Stimulated activated naive CD8-positive, alpha-beta T cell treated with anti-CD3 and anti-CD28 coated beads, Interleukin-15, Interleukin-2, amounts not matched to agents 100 U/mL and 50 U/mL, for 24 hours (primary cell): ENCODE measurements around the gene HBG2.
"Not testable (repeated sequence)": the region's sequence is repeated elsewhere in the genome, so short reads cannot be mapped to it uniquely, and the experiment has no call there.

ENCODE experiments used
- ATAC-seq: fragments of 150-1000 bp; cut with Tn5 transposase; one replicate; pipeline ENCODE4 v1.10.0; 2021
- DNase-seq: peaks from one replicate; pipeline ENCODE4 v3.0.0; 2021

The HBG2 gene

GRCh38 chr11:5254646-5255413 lies at the start of gene HBG2:
Gene HBG2 (minus strand): TSS chr11:5254781. CDS start chr11:5254728, 53 bp downstream.
- not testable (repeated sequence) for ATAC-seq, DNase-seq

GRCh38 chr11:5304046-5304445 lies 49.5 kb upstream of the HBG2 start:
- DNase-seq, result no peak
- no peak for ATAC-seq

GRCh38 chr11:5303626-5304025 lies 49.0 kb upstream of the HBG2 start:
- no peak for ATAC-seq
- DNase-seq, result no peak

GRCh38 chr11:5301846-5302245 lies 47.3 kb upstream of the HBG2 start, which contains the start of gene OR51B4:
Gene OR51B4 (minus strand): TSS chr11:5301946. CDS start chr11:5301946, 0 bp downstream.
- ATAC-seq (no peak), DNase-seq (no peak)

GRCh38 chr11:5300251-5300650 lies 45.7 kb upstream of the HBG2 start:
- ATAC-seq (no peak), DNase-seq (no peak)

- DNase-seq (no peak), ATAC-seq (no peak)
These were observed 43.9 kb upstream of the HBG2 start for GRCh38 chr11:5298451-5298850.

GRCh38 chr11:5297721-5298323 lies 43.2 kb upstream of the HBG2 start:
- DNase-seq (no peak), ATAC-seq (no peak)

- not testable (repeated sequence) for ATAC-seq
These were observed 39.9 kb upstream of the HBG2 start for GRCh38 chr11:5294342-5294995.

GRCh38 chr11:5293028-5293427 lies 38.4 kb upstream of the HBG2 start:
- DNase-seq (no peak), ATAC-seq (no peak)

More at GRCh38 chr11:5294342-5294995, 39.9 kb upstream of the HBG2 start:
- DNase-seq, result not testable (repeated sequence)

GRCh38 chr11:5291207-5291838 lies 36.7 kb upstream of the HBG2 start:
- no peak for ATAC-seq
- DNase-seq, result no peak

- ATAC-seq (no peak), DNase-seq (no peak)
These were observed 35.5 kb upstream of the HBG2 start for GRCh38 chr11:5290106-5290505.

GRCh38 chr11:5289696-5290095 lies 35.1 kb upstream of the HBG2 start:
- DNase-seq (no peak), ATAC-seq (no peak)

- no peak for DNase-seq
- no peak for ATAC-seq
These were observed 34.4 kb upstream of the HBG2 start for GRCh38 chr11:5288906-5289550.

GRCh38 chr11:5288108-5288905 lies 33.7 kb upstream of the HBG2 start:
- DNase-seq, result no peak
- ATAC-seq, result no peak

GRCh38 chr11:5286901-5287300 lies 32.3 kb upstream of the HBG2 start:
- ATAC-seq, result no peak

GRCh38 chr11:5286351-5286750 lies 31.8 kb upstream of the HBG2 start:
- no peak for ATAC-seq

More at GRCh38 chr11:5286901-5287300, 32.3 kb upstream of the HBG2 start:
- DNase-seq, result no peak

GRCh38 chr11:5285703-5286340 lies 31.2 kb upstream of the HBG2 start:
- DNase-seq (no peak), ATAC-seq (no peak)

More at GRCh38 chr11:5286351-5286750, 31.8 kb upstream of the HBG2 start:
- DNase-seq, result no peak

GRCh38 chr11:5284637-5285036 lies 30.1 kb upstream of the HBG2 start:
- DNase-seq, result no peak

GRCh38 chr11:5283882-5284281 lies 29.3 kb upstream of the HBG2 start:
- no peak for ATAC-seq
- DNase-seq, result no peak

More at GRCh38 chr11:5284637-5285036, 30.1 kb upstream of the HBG2 start:
- no peak for ATAC-seq

GRCh38 chr11:5283086-5283485 lies 28.5 kb upstream of the HBG2 start:
- ATAC-seq (no peak), DNase-seq (no peak)

- DNase-seq (no peak), ATAC-seq (no peak)
These were observed 28.0 kb upstream of the HBG2 start for GRCh38 chr11:5282628-5283027.
